ENCODE results near the gene EPHA2. TPM values are rescaled to one million over a fixed set of nuclear protein-coding genes. Genes with fewer than 3 reads are reported as not detected.
"Not testable (repeated sequence)": the region's sequence is repeated elsewhere in the genome, so short reads cannot be mapped to it uniquely, and the experiment has no call there.

Gene EPHA2
- total RNA-seq, 2 experiments from 2014 or later = not detected

DNA sequence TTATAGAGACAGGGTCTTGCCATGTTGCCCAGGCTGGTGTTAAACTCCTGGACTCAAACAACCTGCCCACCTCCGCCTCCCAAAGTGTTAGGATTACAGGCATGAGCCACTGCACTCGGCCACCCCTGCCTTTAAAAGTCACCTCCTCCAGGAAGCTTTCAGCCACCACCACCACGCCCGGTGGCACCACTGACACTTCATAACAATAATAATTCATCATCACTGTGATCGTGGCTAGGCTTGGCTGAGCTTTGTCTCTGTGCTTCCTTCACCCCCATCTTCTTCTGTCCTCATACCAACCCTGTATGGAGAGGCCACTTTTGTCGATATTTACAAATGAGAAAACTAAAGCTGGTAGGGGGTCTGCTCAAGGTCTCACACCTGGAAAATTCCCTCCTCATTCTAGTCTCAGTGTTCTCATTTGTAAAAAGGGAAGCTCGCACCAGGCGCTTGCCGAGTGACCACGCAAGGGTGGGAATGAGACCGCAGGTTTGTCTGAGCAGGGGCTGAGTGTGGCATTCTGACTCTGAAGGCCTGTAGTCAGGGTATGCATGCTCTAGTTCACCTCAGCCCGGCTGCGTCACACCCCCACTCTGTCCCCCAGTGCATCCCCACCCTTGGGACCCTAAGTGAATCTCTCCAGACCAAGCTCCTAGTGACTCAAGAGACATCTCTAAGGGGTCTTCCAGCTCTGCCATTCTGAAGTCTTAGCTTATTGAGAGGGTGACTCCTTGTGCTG is 12.9 kb upstream of the EPHA2 start:
- Mint-ChIP-seq H3K4me3 (peak overlapping the region; percentile 14), H3K9me3 (no peaks in the 10 kb centered on the region), H3K27me3 (peaks cover 11% of the 10 kb centered on the region), H3K36me3 (ENCODE audit: low read depth) (no peaks in the 10 kb centered on the region), H3K27ac (no peak overlapping the region), H3K4me1 (peaks cover 25% of the 10 kb centered on the region)
- POLR2A ChIA-PET = interaction anchor here (1.1 to 1.6 kb wide), 3 partner anchors 11 to 193 kb away, joined by 3 to 4 read pairs (median 3); partner anchors contain the start of gene ZBTB17
- CTCF ChIA-PET = interaction anchor here (0.8 to 2.0 kb wide), 4 partner anchors 17 to 90 kb away, joined by 3 to 5 read pairs (median 4); no protein-coding TSS in a partner anchor
- DNase-seq = peak; percentile 48

DNA sequence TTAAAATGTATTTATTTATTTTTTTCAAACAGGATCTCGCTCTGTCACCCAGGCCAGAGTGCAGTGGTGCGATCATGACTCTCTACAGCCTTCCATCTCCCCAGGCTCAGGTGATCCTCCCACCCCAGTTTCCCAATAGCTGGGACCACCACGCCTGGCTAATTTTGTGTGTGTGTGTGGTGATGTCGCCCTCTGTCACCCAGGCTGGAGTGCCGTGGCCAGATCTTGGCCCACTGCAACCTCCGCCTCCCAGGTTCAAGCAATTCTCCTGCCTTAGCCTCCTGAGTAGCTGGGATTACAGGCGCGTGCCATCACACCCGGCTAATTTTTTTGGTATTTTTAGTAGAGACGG is 12.3 kb upstream of the EPHA2 start:
- H3K36me3 Mint-ChIP-seq (ENCODE audit: low read depth); H3K9me3 Mint-ChIP-seq; H3K27ac Mint-ChIP-seq; DNase-seq: not testable (repeated sequence)
- ChIA-PET POLR2A (interaction anchor here (1.1 to 1.2 kb wide), 2 partner anchors 10 to 192 kb away, joined by 3 to 4 read pairs; partner anchors contain the start of gene ZBTB17), CTCF (interaction anchor here (1.0 to 2.0 kb wide), 4 partner anchors 20 to 89 kb away, joined by 3 to 5 read pairs (median 4); no protein-coding TSS in a partner anchor)
- H3K27me3 Mint-ChIP-seq = peaks cover 11% of the 10 kb centered on the region
- peak overlapping the region; percentile 14 for H3K4me3 Mint-ChIP-seq
- peaks cover 29% of the 10 kb centered on the region for H3K4me1 Mint-ChIP-seq

DNA sequence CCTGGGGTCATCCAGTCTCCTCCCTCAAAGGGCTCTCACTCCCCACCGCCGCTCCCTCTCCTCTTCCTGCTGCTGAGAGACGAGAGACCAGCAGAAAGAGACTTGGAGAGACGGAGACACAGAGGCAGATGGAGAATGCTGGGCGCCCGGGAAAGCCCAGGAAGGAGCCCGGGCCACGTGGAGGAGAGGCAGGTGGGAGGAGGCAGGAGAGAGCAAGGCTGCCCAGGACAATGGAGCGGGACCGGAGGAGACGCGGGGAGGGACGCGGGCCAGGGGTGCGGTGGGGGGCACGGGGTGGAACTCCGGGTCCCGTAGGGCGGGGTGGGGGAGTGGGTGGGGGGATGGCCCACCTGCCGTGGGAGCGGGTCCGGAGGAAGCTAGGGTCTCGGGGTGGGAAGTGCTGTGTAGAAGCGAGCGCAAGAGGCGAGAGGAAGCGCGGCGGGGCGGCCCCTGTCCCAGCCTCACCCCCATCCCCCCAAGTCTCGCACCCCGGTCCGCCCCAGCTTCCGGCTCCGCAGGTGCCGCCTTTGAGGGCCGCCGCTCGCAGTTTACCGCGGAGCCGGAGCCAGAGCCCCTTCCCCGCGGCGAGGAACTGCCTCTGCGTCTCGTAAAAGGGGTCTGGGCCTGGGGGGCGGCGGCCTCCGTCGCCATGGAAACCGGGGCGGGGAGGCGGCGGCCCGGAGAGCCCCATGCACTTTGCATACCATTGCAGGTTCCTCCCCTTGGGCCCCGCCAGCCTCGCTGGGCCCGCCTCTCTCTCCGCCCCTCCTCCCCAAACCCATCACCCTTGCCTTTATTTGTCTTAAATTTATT is 11.7 kb upstream of the EPHA2 start:
- peaks cover 11% of the 10 kb centered on the region for H3K27me3 Mint-ChIP-seq
- ChIA-PET CTCF (interaction anchor here (1.1 to 2.0 kb wide), 2 partner anchors 77 to 87 kb away, joined by 3 to 4 read pairs; no protein-coding TSS in a partner anchor), POLR2A (no interaction called here)
- peaks cover 35% of the 10 kb centered on the region for H3K4me1 Mint-ChIP-seq
- no peak overlapping the region for H3K27ac Mint-ChIP-seq
- H3K4me3 Mint-ChIP-seq = no peak overlapping the region
- DNase-seq = peak; percentile 60
- H3K9me3 Mint-ChIP-seq = no peaks in the 10 kb centered on the region
- no peaks in the 10 kb centered on the region for H3K36me3 Mint-ChIP-seq (ENCODE audit: low read depth)

DNA sequence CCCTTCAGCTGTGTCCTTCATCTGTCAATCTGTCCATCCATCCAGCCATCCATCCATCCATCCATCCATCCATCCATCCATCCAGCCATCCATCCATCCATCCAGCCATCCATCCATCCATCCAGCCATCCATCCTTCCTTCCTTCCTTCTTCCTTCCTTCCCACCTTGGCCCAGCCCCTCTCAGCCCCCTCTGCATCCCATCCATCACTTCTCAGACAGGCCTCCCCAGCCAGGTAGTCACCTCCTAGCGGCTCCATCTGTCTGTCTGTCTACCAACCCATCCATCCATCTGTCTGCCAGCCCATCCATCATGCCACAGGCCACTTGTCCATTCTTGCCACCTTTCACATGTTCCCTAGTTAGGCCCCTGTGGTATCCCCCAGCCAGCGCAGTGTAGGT is 10.2 kb upstream of the EPHA2 start:
- H3K27ac Mint-ChIP-seq = no peak overlapping the region
- POLR2A ChIA-PET = no interaction called here
- DNase-seq = no peak

DNA sequence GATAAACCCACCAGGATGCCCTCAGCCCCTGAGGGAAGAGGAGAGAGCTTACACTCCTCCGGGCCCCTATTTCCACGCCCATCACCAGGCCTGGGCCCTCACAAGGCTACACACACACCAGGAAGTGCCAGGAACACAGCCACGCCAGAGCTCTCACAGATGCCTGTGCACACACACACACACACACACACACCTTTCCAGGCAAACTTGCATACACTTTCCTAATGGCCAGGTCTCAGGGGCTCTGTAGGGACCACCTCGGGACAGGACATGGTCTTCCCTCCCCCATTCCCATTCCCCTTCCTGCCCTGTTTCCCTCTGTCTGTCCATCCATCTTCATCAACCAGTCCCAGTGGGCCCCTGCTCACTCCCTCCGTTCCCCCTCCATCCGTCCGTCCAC is 9.7 kb upstream of the EPHA2 start:
- POLR2A ChIA-PET = no interaction called here
- CTCF ChIA-PET = no interaction called here
- Mint-ChIP-seq H3K4me3 (no peak overlapping the region), H3K27me3 (peaks cover 14% of the 10 kb centered on the region), H3K9me3 (no peaks in the 10 kb centered on the region), H3K36me3 (ENCODE audit: low read depth) (no peaks in the 10 kb centered on the region), H3K27ac (no peak overlapping the region), H3K4me1 (peaks cover 47% of the 10 kb centered on the region)
- DNase-seq = no peak

More for the DNA sequence above, 10.2 kb upstream of the EPHA2 start:
- Mint-ChIP-seq H3K9me3 (no peaks in the 10 kb centered on the region), H3K36me3 (ENCODE audit: low read depth) (no peaks in the 10 kb centered on the region), H3K27me3 (peaks cover 16% of the 10 kb centered on the region), H3K4me3 (no peak overlapping the region), H3K4me1 (peaks cover 47% of the 10 kb centered on the region)
- CTCF ChIA-PET = no interaction called here

DNA sequence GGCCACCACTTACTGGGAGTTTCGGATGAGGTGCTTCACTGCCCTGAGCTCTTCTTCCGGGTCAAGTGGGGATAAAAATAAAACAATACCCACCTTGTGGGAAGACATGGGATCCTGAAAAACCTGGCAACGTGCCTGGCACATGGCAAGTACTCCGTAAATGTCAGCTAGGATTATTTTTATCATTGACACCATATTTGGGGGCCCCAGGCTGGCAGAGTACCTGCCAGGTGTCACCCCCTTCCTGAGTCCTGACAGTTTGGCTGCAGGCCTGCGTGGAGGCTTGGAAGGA is 9.2 kb upstream of the EPHA2 start:
- H3K4me3 Mint-ChIP-seq = no peak overlapping the region

DNA sequence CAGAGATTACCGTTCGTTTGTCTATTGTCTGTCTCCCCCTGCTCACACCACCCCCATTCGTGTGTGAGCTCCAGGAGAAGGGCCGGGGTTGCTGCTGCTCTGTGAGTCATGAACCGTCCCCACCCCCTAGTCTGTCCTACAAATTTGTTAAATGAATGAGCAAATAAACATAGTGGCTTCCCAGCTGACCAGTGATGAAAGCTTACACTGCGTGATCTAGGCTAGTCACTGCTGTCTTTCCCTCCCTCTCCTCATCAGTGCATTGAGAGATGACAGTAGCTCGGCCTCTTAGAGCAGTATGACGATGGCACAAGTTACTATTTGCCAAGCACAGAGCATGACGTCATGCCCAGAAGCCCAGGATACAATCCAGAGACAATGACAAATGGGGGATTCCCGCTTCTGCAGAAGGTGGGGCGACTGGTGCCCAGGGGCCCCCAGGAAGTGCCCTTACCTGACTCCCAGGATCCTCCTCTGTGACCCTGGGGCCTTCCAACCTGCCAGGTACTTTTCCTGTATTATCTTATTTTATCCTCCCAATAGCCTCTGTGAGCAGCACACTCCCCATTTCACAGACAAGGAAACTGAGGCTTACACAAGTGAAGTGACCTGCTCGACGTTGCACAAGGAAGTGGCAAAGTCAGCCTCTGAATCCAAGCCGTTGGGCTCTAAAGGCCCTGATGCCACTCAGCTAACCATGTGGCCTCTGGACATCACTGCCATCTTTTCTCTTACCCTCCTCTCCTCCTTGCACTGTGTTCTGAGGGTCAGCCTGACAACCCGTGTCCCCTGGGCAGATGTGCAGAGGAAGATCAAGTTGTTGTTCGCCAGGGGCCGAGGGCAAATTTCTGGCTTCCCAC is 8.6 kb upstream of the EPHA2 start:
- H3K27me3 Mint-ChIP-seq = peaks cover 13% of the 10 kb centered on the region
- ChIA-PET POLR2A (interaction anchor here (1.9 kb wide), 1 partner anchor 82 kb away, joined by 5 read pairs; no protein-coding TSS in a partner anchor), CTCF (interaction anchor here (1.2 kb wide), 1 partner anchor 85 kb away, joined by 3 read pairs; no protein-coding TSS in a partner anchor)
- H3K36me3 Mint-ChIP-seq (ENCODE audit: low read depth) = no peaks in the 10 kb centered on the region
- no peak for DNase-seq
- no peak overlapping the region for H3K27ac Mint-ChIP-seq
- no peaks in the 10 kb centered on the region for H3K9me3 Mint-ChIP-seq
- H3K4me3 Mint-ChIP-seq = no peak overlapping the region
- peaks cover 46% of the 10 kb centered on the region for H3K4me1 Mint-ChIP-seq

More for the DNA sequence above, 9.2 kb upstream of the EPHA2 start:
- peaks cover 47% of the 10 kb centered on the region for H3K4me1 Mint-ChIP-seq
- ChIA-PET POLR2A (no interaction called here), CTCF (interaction anchor here (1.2 kb wide), 1 partner anchor 86 kb away, joined by 3 read pairs; no protein-coding TSS in a partner anchor)
- H3K27me3 Mint-ChIP-seq = peaks cover 14% of the 10 kb centered on the region
- no peak for DNase-seq
- H3K36me3 Mint-ChIP-seq (ENCODE audit: low read depth) = no peaks in the 10 kb centered on the region
- H3K9me3 Mint-ChIP-seq = no peaks in the 10 kb centered on the region
- no peak overlapping the region for H3K27ac Mint-ChIP-seq

DNA sequence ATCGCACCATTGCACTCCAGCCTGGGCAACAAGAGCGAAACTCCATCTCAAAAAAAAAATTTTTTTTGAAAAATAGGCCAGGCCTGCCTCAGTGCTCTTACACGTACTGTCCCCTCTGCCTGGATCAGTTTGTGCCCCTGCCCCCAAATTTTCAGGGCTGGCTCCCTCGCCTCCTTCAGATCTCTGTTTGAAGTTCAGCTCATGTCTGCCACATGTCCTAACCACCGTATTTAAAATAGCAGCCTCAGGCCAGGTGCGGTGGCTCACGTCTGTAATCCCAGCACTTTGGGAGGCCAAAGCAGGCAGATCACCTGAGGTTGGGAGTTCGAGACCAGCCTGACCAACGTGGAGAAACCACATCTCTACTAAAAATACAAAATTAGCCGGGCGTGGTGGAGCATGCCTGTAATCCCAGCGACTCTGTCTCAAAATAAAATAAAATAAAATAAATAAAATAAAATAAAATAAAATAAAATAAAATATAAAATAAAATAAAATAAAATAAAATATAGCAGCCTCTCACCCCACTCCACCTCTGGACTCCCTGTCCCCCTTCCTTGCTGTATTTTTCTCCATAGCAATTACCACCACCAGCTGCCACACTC is 7.8 kb upstream of the EPHA2 start:
- ChIA-PET CTCF (interaction anchor here (1.2 to 1.4 kb wide), 3 partner anchors 9 to 85 kb away, joined by 3 to 8 read pairs (median 3); no protein-coding TSS in a partner anchor), POLR2A (interaction anchor here (1.2 to 1.9 kb wide), 2 partner anchors 16 to 81 kb away, joined by 3 to 5 read pairs; no protein-coding TSS in a partner anchor)
- H3K27ac Mint-ChIP-seq; H3K36me3 Mint-ChIP-seq (ENCODE audit: low read depth); H3K4me3 Mint-ChIP-seq; DNase-seq; H3K9me3 Mint-ChIP-seq: not testable (repeated sequence)
- H3K27me3 Mint-ChIP-seq = peaks cover 12% of the 10 kb centered on the region
- H3K4me1 Mint-ChIP-seq = peaks cover 42% of the 10 kb centered on the region

DNA sequence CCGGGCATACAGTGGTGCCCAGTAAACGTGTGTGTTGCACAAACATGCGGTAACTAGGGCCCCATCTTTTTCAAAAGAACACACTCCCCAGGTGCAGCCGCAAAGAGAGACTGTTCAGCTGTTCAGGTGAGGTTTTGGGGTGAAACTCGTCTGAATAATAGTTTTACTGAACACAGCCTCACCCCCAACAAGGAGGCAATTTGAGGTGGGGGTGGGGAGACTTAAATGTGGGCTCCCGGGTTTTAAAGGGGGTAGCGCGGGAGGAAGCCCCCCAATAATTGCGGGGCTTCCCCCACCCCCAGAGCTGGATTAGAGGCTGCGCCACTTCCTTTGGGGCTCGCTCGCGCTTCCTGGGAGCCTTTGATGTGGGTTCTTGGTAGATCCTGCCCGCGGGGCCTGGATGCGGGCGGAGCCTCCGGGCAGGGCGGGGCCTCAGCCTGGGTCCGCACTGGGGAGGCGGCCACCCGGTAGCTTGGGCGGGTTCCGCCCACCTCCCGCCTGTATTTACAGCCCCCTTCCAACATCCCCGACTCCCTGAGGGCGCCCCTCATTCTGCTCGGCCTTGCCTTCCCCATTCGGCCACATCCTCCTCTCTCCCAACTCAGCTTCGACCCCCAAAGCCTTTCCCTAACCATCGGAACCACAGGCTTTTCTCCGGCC is 6.4 kb upstream of the EPHA2 start:
- peak overlapping the region; percentile 48 for H3K4me3 Mint-ChIP-seq
- H3K27me3 Mint-ChIP-seq = peaks cover 12% of the 10 kb centered on the region
- no peak overlapping the region for H3K27ac Mint-ChIP-seq
- H3K36me3 Mint-ChIP-seq (ENCODE audit: low read depth) = no peaks in the 10 kb centered on the region
- ChIA-PET CTCF (interaction anchor here (0.8 to 1.4 kb wide), 5 partner anchors 8 to 83 kb away, joined by 3 to 8 read pairs (median 3); no protein-coding TSS in a partner anchor), POLR2A (interaction anchor here (0.9 to 1.9 kb wide), 7 partner anchors 8 to 80 kb away, joined by 3 to 5 read pairs (median 3); no protein-coding TSS in a partner anchor)
- H3K9me3 Mint-ChIP-seq = no peaks in the 10 kb centered on the region
- H3K4me1 Mint-ChIP-seq = peaks cover 46% of the 10 kb centered on the region
- peak; percentile 76 for DNase-seq

DNA sequence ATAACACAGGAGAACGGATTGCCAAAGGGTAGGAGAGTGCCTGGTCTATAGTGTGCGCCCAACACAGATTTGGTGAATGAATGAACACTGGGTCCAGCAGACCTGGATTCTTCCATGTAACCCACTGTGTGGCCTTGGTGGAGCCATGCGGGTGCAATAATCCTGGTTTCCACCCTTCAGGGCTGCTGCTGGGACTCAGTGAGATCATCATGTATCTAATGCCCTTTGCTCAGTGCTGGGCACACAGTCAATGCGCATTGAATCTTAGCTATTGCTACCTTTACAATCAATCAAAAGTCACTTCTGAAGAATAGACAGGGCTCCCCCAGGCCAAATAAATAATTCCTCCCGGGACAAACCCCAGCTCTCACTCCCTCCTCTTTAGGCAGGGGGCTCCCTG is 5.8 kb upstream of the EPHA2 start:
- DNase-seq = no peak
- no peak overlapping the region for H3K4me3 Mint-ChIP-seq
- no peaks in the 10 kb centered on the region for H3K36me3 Mint-ChIP-seq (ENCODE audit: low read depth)
- H3K27me3 Mint-ChIP-seq = peaks cover 17% of the 10 kb centered on the region
- H3K4me1 Mint-ChIP-seq = peaks cover 50% of the 10 kb centered on the region
- CTCF ChIA-PET = interaction anchor here (0.8 to 1.3 kb wide), 3 partner anchors 76 to 82 kb away, joined by 3 to 5 read pairs (median 3); no protein-coding TSS in a partner anchor
- POLR2A ChIA-PET = interaction anchor here (0.9 to 1.3 kb wide), 5 partner anchors 8 to 56 kb away, joined by 3 to 4 read pairs (median 3); no protein-coding TSS in a partner anchor
- H3K27ac Mint-ChIP-seq = no peak overlapping the region
- H3K9me3 Mint-ChIP-seq = no peaks in the 10 kb centered on the region

DNA sequence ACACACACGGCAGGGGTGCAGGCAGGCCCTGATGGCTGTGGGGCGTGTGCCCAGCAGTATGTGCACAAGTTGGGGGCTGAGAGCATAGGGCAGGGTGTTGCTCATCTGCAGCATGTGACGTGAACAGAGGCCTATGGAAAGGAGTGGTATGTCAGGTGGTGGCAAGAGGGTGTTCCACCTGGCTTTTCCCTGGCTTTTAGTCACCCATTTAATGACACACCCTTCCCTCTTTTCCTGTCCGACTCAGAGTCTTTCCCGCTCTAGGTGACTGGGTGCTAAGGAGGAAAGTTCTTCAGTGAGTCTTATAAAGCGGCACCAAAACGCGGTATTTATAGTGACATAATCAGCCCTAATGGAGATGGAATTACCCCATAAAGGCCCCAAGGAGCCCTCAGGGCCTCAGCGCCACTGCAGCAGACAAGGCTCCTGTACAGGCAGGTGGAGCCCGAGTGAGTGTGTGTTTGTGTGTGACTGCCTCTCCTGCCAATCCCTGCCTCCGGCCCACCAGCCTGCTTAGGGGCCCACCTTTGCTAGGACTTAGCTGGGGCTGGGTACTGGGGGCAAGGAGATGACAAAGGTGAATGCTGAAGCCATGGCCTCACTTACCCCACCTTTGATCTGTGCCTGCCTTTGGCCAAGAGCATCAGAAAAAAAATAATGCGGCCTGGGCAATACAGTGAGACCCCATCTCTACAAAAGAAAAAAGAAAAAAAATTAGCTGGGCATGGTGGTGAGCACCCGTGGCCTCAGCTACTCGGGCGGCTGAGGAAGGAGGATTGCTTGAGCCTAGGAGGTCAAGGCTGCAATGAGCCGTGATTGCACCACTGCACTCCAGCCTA is 3.3 kb upstream of the EPHA2 start:
- Mint-ChIP-seq H3K27ac (no peak overlapping the region), H3K9me3 (no peaks in the 10 kb centered on the region), H3K27me3 (peaks cover 32% of the 10 kb centered on the region), H3K36me3 (ENCODE audit: low read depth) (no peaks in the 10 kb centered on the region), H3K4me1 (peaks cover 50% of the 10 kb centered on the region), H3K4me3 (no peak overlapping the region)
- no peak for DNase-seq
- POLR2A ChIA-PET = interaction anchor here (1.6 kb wide), 1 partner anchor 10 kb away, joined by 3 read pairs; no protein-coding TSS in a partner anchor
- CTCF ChIA-PET = no interaction called here

Data from activated CD4-positive, alpha-beta memory T cell treated with anti-CD3 and anti-CD28 coated beads, Interleukin-2, amount 10 ng/mL, durations not matched to agents 7 days and 5 days (primary cell).